Motor neuron (in vitro differentiated cells): ENCODE results near the gene AFP. TPM values are rescaled to one million over a fixed set of nuclear protein-coding genes. Genes with fewer than 3 reads are reported as not detected.
"Not testable (repeated sequence)": the region's sequence is repeated elsewhere in the genome, so short reads cannot be mapped to it uniquely, and the experiment has no call there.

Experiments used
- ATAC-seq, 8 experiments: fragments of 200-7000 bp; cut with Tn5 transposase; replicated peaks in 6 of 8; 2 replicates each; pipeline ENCODE4 v1.8.0; 2021; ENCODE audit warnings: mild to moderate bottlenecking in 8 of 8, moderate library complexity in 8 of 8
- H3K27ac ChIP-seq, 2 donors: fragments of 250-450 bp; sonication (Bioruptor Pico); 2 replicates each; pipeline ENCODE4 v1.9.0; 2021; ENCODE audit warnings: antibody characterized with exemption in 2 of 2, mild to moderate bottlenecking in 2 of 2, moderate library complexity in 1 of 2
- H3K4me1 ChIP-seq, 2 donors: fragments of 250-450 bp; sonication (Bioruptor Pico); replicated peaks in 1 of 2; 2 replicates each; pipeline ENCODE4 v1.6.1; 2021; ENCODE audit warnings: antibody characterized with exemption in 2 of 2, mild to moderate bottlenecking in 2 of 2, moderate library complexity in 1 of 2
- H3K4me3 ChIP-seq, 5 donors: fragments of 250-450 bp; sonication (Bioruptor Pico); 2 replicates each; pipeline ENCODE4 v1.9.0; 2021; ENCODE audit warnings: antibody characterized with exemption in 5 of 5, mild to moderate bottlenecking in 5 of 5, moderate library complexity in 4 of 5
- WGBS, 10 experiments: fragments of 450-650 bp; shearing (Covaris generic); methylation state at CpG; one replicate each; pipeline ENCODE4 v1.0.0; 2022; 5-methylcytosine and 5-hydroxymethylcytosine counted together
- in situ Hi-C, 9 experiments: fragments of 400-800 bp; cut with MboI; loops; one replicate each; pipeline ENCODE4 v1.15.0; 2021; ENCODE audit warnings: low sequenced_read_pairs in 9 of 9, low pct_unique_long_range_greater_than_20kb in 2 of 9; ENCODE audit not compliant: unreplicated experiment in 9 of 9
- total RNA-seq, 8 experiments: library from RNA; unstranded; fragments of 300-600 nt; gene quantifications; 2 replicates each; pipeline versions ENCODE4 v1.2.3 to v1.2.4, GENCODE V29; 2022

The AFP gene
- total RNA-seq, result 1 to 10 TPM in 2 of 8 experiments, under 1 TPM in 2, not detected in 4; 0.33 to 3.4 (median 1.3) TPM

- no peak within 1 kb of the TSS for H3K4me3 ChIP-seq
- H3K27ac ChIP-seq, result no peak within 1 kb of the TSS
- in situ Hi-C loops, result no loop called here
- whole genome bisulfite sequencing, 10 experiments, result 44 to 100% (median 100%) methylated on average over 1 of the region's 1 CpG; no CpG with 5 or more reads in 3 of the 10 experiments
- no peaks in the 10 kb centered on the region for H3K4me1 ChIP-seq
- no peak for ATAC-seq
Measured at GRCh38 chr4:73435984-73436383, at the start of gene AFP. AFP (plus strand) TSS chr4:73436221; CDS start chr4:73436263, 42 bp downstream.

DNA sequence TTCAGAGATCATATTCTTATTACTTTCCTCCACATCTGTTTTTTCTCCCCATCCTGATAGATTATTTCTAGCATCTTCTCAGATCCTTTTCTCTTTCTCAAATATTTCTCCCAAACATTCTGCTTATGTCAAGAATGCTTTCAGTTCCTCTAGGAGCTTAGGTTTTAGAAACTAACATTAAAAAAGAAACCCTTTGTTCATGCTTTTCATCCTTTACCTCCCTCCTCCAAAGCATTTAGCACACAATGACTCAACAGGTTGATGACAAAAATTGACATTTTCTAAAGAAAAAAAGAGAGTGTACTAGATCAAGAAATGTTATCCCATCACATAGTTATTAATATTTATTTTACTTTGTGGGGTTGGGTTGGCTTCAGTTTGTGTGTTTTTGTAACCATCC, 48.5 kb upstream of the AFP start:
- in situ Hi-C loops, result no loop called here
- H3K4me3 ChIP-seq, result no peak overlapping the region
- no peak for ATAC-seq
- H3K27ac ChIP-seq, result no peak overlapping the region
- H3K4me1 ChIP-seq, result no peaks in the 10 kb centered on the region

DNA sequence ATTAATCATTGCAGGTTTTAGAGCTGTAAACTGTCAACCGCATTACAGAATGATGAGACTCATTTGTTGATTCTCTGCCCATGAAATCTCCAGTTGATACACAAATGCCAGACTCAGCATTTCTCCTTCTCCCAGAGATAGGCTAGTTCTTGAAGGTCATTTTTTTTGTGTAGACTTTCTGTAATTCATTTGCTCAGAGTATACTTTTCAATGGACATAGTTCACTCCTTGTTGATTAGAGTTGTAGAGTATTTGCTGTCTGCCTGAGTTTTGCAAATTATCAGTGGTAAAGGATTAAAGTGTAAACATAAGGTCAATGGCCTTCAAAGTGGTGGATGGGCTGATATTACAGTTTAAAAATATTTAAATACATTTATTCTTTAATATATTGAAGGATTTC, 47.1 kb upstream of the AFP start:
- 83 to 100% (median 100%) methylated on average over 1 of the region's 1 CpG; no CpG with 5 or more reads in 5 of the 10 experiments for WGBS, 10 experiments
- Histone ChIP-seq H3K27ac (no peak overlapping the region), H3K4me3 (no peak overlapping the region), H3K4me1 (no peaks in the 10 kb centered on the region)
- no peak for ATAC-seq
- in situ Hi-C loops, result no loop called here

DNA sequence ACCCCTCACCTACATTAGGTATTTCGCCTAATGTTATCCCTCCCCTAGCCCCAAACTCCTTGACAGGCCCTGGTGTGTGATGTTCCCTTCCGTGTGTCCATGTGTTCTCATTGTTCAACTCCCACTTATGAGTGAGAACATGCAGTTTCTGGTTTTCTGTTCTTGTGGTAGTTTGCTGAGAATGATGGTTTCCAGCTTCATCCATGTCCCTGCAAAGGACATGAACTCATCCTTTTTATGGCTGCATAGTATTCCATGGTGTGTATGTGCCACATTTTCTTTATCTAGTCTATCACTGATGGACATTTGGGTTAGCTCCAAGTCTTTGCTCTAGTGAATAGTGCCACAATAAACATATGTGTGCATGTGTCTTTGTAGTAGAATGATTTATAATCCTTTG, 46.4 kb upstream of the AFP start:
- in situ Hi-C loops, H3K4me1 ChIP-seq, ATAC-seq, H3K4me3 ChIP-seq, H3K27ac ChIP-seq: not testable (repeated sequence)
- 33 to 100% (median 92%) methylated on average over 1 to 2 of the region's 2 CpGs; no CpG with 5 or more reads in 2 of the 10 experiments for WGBS, 10 experiments

DNA sequence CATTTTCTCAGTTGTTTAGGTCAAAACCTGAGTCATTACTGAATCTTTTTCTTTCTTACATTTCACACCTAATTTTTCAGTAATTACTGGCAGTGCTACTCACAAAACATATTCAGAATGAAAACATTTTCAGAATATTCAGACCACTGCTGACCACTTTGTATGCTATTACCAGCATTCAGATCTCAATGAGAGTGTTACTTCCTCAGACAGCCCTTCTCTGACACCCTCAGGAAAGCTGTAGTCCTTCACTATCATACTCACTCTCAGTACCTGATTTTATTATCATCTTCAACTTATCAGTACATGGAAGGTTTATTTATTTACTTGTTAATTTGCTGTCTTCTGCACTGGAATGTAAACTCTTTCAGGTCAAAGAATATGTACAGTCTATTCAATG, 44.2 kb upstream of the AFP start:
- ATAC-seq, result no peak
- in situ Hi-C loops, result no loop called here

DNA sequence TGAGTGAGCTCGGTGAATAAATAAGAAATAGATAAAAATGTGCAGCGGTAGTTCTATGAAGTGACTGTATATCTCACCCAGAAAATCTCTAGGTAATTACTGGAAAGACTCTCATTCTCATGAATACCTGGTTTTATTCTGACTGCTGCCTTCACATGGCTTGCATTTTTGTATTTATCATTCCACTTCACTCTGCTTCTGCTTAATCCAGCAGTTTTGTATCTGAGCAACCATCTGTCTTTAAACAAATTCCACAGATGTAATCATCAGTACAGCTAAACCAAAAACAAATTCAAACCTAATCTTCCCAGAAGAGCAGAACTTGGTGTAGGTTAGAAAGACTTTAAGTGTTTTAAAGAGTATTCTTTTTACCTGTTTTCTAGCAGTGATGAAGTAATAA, 43.1 kb upstream of the AFP start:
- Histone ChIP-seq H3K4me1 (no peaks in the 10 kb centered on the region), H3K4me3 (no peak overlapping the region), H3K27ac (no peak overlapping the region)
- no peak for ATAC-seq
- in situ Hi-C loops, result no loop called here
- WGBS, 10 experiments, result 53 to 100% (median 93%) methylated on average over 1 to 2 of the region's 2 CpGs; no CpG with 5 or more reads in 3 of the 10 experiments

More for the DNA sequence above, 44.2 kb upstream of the AFP start:
- H3K4me3 ChIP-seq, result no peak overlapping the region
- no peak overlapping the region for H3K27ac ChIP-seq
- no peaks in the 10 kb centered on the region for H3K4me1 ChIP-seq

- no peak overlapping the region for H3K4me3 ChIP-seq
- H3K4me1 ChIP-seq, result no peaks in the 10 kb centered on the region
- 0 to 100% (median 100%) methylated on average over 1 of the region's 1 CpG; no CpG with 5 or more reads in 1 of the 10 experiments for WGBS, 10 experiments
- no peak overlapping the region for H3K27ac ChIP-seq
- ATAC-seq, result no peak
- in situ Hi-C loops, result no loop called here
Measured at GRCh38 chr4:73396304-73396703, 39.7 kb upstream of the AFP start.

DNA sequence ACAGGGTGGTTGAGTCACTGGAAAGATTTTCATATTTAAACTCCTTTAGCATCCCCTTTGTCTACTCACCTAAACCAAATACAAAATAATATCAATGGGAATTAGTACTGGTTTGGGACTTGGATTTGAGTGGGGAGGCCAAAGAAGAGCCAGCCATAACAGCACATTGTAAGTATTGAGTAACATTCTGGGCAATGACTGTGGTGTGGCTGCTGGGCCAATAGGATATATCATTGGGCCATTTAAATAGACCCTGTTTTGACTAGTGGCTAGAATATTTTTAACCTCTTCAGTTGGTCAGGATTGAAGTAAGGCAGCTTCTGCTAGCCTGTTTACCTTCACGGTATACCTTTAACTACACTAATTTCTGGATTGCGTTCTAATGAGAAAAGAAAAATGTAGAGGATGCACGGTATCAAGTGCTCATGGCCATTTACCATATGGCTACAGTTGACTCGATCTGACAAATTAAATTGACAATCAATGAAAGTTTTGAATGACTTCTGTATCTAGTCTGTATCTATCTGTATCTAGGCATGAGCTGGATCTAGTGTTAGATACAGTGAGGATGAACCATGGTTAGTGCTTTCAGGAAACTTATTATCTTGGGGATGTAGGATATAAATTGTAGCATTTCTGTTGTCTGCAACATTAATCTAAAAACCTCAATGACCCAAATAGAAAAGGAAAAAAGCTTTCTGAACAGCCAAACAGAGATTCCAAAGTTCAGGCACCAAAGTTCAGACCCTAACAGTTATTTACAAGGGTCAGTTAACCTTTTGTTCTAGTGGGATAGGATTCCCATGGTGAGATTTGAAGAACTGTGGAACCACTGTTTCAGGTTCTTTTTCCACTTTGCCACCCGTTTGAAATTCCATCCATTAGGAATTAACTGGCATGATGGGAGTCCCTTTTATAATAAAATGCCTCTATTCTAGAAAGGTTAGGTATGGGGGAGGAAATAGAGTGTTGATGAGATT, 38.7 kb upstream of the AFP start:
- ATAC-seq, result no peak

GRCh38 chr4:73401412-73401811, 34.6 kb upstream of the AFP start:
- WGBS, 10 experiments, result 0 to 100% (median 77%) methylated on average over 1 to 2 of the region's 2 CpGs
- ATAC-seq, result no peak
- Histone ChIP-seq H3K27ac (no peak overlapping the region), H3K4me1 (no peaks in the 10 kb centered on the region), H3K4me3 (no peak overlapping the region)
- in situ Hi-C loops, result no loop called here

More for the DNA sequence above, 38.7 kb upstream of the AFP start:
- no peak overlapping the region for H3K27ac ChIP-seq
- no peak overlapping the region for H3K4me3 ChIP-seq
- in situ Hi-C loops, result no loop called here
- 40 to 100% (median 75%) methylated on average over 4 to 5 of the region's 5 CpGs; no CpG with 5 or more reads in 1 of the 10 experiments for WGBS, 10 experiments
- H3K4me1 ChIP-seq, result no peaks in the 10 kb centered on the region

DNA sequence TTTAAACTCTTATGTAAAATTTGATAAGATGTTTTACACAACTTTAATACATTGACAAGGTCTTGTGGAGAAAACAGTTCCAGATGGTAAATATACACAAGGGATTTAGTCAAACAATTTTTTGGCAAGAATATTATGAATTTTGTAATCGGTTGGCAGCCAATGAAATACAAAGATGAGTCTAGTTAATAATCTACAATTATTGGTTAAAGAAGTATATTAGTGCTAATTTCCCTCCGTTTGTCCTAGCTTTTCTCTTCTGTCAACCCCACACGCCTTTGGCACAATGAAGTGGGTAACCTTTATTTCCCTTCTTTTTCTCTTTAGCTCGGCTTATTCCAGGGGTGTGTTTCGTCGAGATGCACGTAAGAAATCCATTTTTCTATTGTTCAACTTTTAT, 32.0 kb upstream of the AFP start, which contains the start of gene ALB:
Gene ALB (plus strand): TSS at position 246 of the 400 bp plus-strand sequence. CDS start 41 bp downstream, at position 287.
- Histone ChIP-seq H3K4me1 (no peaks in the 10 kb centered on the region), H3K4me3 (no peak within 1 kb of the TSS), H3K27ac (no peak within 1 kb of the TSS)
- WGBS, 10 experiments, result 53 to 100% (median 82%) methylated on average over 3 to 7 of the region's 7 CpGs
- ATAC-seq, result no peak
- in situ Hi-C loops, result no loop called here

DNA sequence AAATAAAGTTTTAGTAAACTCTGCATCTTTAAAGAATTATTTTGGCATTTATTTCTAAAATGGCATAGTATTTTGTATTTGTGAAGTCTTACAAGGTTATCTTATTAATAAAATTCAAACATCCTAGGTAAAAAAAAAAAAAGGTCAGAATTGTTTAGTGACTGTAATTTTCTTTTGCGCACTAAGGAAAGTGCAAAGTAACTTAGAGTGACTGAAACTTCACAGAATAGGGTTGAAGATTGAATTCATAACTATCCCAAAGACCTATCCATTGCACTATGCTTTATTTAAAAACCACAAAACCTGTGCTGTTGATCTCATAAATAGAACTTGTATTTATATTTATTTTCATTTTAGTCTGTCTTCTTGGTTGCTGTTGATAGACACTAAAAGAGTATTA, 31.6 kb upstream of the AFP start:
- ATAC-seq, result no peak
- Histone ChIP-seq H3K4me3 (no peak overlapping the region), H3K4me1 (no peaks in the 10 kb centered on the region), H3K27ac (no peak overlapping the region)
- 45 to 100% (median 85%) methylated on average over 1 of the region's 1 CpG; no CpG with 5 or more reads in 2 of the 10 experiments for WGBS, 10 experiments
- in situ Hi-C loops, result no loop called here

- 77 to 100% (median 89%) methylated on average over 2 of the region's 2 CpGs; no CpG with 5 or more reads in 2 of the 10 experiments for WGBS, 10 experiments
- H3K4me3 ChIP-seq, result no peak overlapping the region
- no peak for ATAC-seq
- H3K27ac ChIP-seq, result no peak overlapping the region
- in situ Hi-C loops, result no loop called here
- no peaks in the 10 kb centered on the region for H3K4me1 ChIP-seq
Measured at GRCh38 chr4:73405138-73405537, 30.9 kb upstream of the AFP start.

GRCh38 chr4:73406548-73406875, 29.5 kb upstream of the AFP start:
- peak in 2 of 8 experiments; percentile 47 to 49 for ATAC-seq
- 88 to 100% (median 100%) methylated on average over 1 of the region's 1 CpG; no CpG with 5 or more reads in 4 of the 10 experiments for WGBS, 10 experiments
- no peak overlapping the region for H3K4me3 ChIP-seq
- no peaks in the 10 kb centered on the region for H3K4me1 ChIP-seq
- no peak overlapping the region for H3K27ac ChIP-seq
- in situ Hi-C loops, result no loop called here
